RWPE2 (cell line): Measurements from ENCODE around the gene FBXO41.

ENCODE experiments used
- ATAC-seq: fragments of 200-7000 bp; cut with Tn5 transposase; 3 replicates; pipeline ENCODE4 v1.9.1; 2021; ENCODE audit warnings: low read depth
- DNase-seq: peaks from one replicate; pipeline ENCODE4 v3.0.0-alpha.2; 2020; ENCODE audit warnings: low spot score
- H3K27ac ChIP-seq: fragments of 450-650 bp; 2 replicates; pipeline ENCODE4 v1.5.1; 2017; ENCODE audit warnings: mild to moderate bottlenecking; ENCODE audit not compliant: poor library complexity, severe bottlenecking
- H3K27me3 ChIP-seq: fragments of 250-450 bp; sonication (Bioruptor Pico); 2 replicates; pipeline ENCODE4 v1.5.1; 2021; ENCODE audit warnings: mild to moderate bottlenecking, moderate library complexity; ENCODE audit not compliant: insufficient read depth, poor library complexity, severe bottlenecking
- H3K36me3 ChIP-seq: fragments of 250-450 bp; sonication (Bioruptor Pico); 2 replicates; pipeline ENCODE4 v1.5.1; 2020; ENCODE audit warnings: low read depth, mild to moderate bottlenecking, moderate library complexity
- H3K4me1 ChIP-seq: fragments of 250-450 bp; sonication (Bioruptor Pico); 2 replicates; pipeline ENCODE4 v1.5.1; 2021; ENCODE audit warnings: mild to moderate bottlenecking, moderate library complexity; ENCODE audit not compliant: insufficient read depth, poor library complexity, severe bottlenecking
- H3K4me3 ChIP-seq: fragments of 250-450 bp; sonication (Bioruptor Pico); 2 replicates; pipeline ENCODE4 v1.5.1; 2021; ENCODE audit warnings: mild to moderate bottlenecking, moderate library complexity; ENCODE audit not compliant: severe bottlenecking
- H3K9me3 ChIP-seq: fragments of 250-450 bp; sonication (Bioruptor Pico); 2 replicates; pipeline ENCODE4 v1.5.1; 2021; ENCODE audit warnings: mild to moderate bottlenecking, moderate library complexity; ENCODE audit not compliant: severe bottlenecking
- CTCF ChIP-seq: fragments of 450-650 bp; IDR thresholded peaks from one replicate; pipeline ENCODE4 v1.5.1; 2017; ENCODE audit warnings: mild to moderate bottlenecking, moderate library complexity; ENCODE audit not compliant: poor library complexity, severe bottlenecking

FBXO41 gene

GRCh38 chr2:73266061-73266901, 18.0 kb downstream of the FBXO41 start:
- H3K36me3 ChIP-seq = no peaks in the 10 kb centered on the region
- ATAC-seq (no peak), DNase-seq (no peak)
- no peaks in the 10 kb centered on the region for H3K27me3 ChIP-seq
- H3K9me3 ChIP-seq = no peaks in the 10 kb centered on the region
- H3K4me1 ChIP-seq = peaks cover 5% of the 10 kb centered on the region
- H3K4me3 ChIP-seq = no peak overlapping the region
- TF ChIP-seq CTCF = no peak
- H3K27ac ChIP-seq = no peak overlapping the region

- H3K27me3 ChIP-seq = no peaks in the 10 kb centered on the region
- peaks cover 5% of the 10 kb centered on the region for H3K4me1 ChIP-seq
- no peak for TF ChIP-seq CTCF
- no peaks in the 10 kb centered on the region for H3K9me3 ChIP-seq
- ATAC-seq (no peak), DNase-seq (no peak)
- no peaks in the 10 kb centered on the region for H3K36me3 ChIP-seq
- no peak overlapping the region for H3K27ac ChIP-seq
- no peak overlapping the region for H3K4me3 ChIP-seq
Observed at GRCh38 chr2:73265298-73266060, 18.8 kb downstream of the FBXO41 start.

- Histone ChIP-seq H3K36me3 (no peaks in the 10 kb centered on the region), H3K4me1 (peaks cover 5% of the 10 kb centered on the region)
- no peak for DNase-seq
Observed at GRCh38 chr2:73264783-73265182, 19.5 kb downstream of the FBXO41 start.

GRCh38 chr2:73264332-73264606, 20.0 kb downstream of the FBXO41 start:
- no peaks in the 10 kb centered on the region for H3K36me3 ChIP-seq
- TF ChIP-seq CTCF = no peak
- H3K4me1 ChIP-seq = peaks cover 5% of the 10 kb centered on the region
- ATAC-seq = no peak
- H3K27me3 ChIP-seq = no peaks in the 10 kb centered on the region
- no peak overlapping the region for H3K4me3 ChIP-seq
- H3K27ac ChIP-seq = no peak overlapping the region
- H3K9me3 ChIP-seq = no peaks in the 10 kb centered on the region
- DNase-seq = no peak

More at GRCh38 chr2:73264783-73265182, 19.5 kb downstream of the FBXO41 start:
- TF ChIP-seq CTCF = no peak
- no peak for ATAC-seq
- Histone ChIP-seq H3K27me3 (no peaks in the 10 kb centered on the region), H3K9me3 (no peaks in the 10 kb centered on the region), H3K27ac (no peak overlapping the region), H3K4me3 (no peak overlapping the region)
